ENCODE results near the gene ADAMTS16.

Gene ADAMTS16

DNA sequence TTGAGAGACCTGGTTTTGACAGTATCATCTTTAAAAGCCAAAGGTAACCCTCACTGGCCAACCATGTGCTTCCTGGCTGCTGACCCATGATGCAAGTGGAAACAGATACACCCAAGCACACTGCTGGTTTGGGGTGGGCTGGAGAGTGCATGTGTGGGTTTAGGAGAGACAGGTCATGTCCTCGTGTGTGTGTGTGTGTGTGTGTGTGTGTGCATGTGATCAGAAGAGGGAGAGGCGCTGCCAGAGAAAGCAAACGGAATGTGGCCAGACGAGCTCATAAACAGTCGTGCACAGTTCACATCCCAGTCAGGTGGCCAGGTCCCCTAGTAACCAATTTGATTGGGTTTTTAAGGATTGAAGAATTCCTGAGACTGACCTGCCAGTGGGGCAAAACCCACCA is 169.5 kb downstream of the ADAMTS16 start:
- no peak for DNase-seq (ENCODE audit: extremely low read depth, low read depth)
- TF ChIP-seq, protein P1, sequence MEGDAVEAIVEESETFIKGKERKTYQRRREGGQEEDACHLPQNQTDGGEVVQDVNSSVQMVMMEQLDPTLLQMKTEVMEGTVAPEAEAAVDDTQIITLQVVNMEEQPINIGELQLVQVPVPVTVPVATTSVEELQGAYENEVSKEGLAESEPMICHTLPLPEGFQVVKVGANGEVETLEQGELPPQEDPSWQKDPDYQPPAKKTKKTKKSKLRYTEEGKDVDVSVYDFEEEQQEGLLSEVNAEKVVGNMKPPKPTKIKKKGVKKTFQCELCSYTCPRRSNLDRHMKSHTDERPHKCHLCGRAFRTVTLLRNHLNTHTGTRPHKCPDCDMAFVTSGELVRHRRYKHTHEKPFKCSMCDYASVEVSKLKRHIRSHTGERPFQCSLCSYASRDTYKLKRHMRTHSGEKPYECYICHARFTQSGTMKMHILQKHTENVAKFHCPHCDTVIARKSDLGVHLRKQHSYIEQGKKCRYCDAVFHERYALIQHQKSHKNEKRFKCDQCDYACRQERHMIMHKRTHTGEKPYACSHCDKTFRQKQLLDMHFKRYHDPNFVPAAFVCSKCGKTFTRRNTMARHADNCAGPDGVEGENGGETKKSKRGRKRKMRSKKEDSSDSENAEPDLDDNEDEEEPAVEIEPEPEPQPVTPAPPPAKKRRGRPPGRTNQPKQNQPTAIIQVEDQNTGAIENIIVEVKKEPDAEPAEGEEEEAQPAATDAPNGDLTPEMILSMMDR (IDR thresholded peaks at IDR 0.05; ENCODE audit: low read depth, low read length) = no peak

DNA sequence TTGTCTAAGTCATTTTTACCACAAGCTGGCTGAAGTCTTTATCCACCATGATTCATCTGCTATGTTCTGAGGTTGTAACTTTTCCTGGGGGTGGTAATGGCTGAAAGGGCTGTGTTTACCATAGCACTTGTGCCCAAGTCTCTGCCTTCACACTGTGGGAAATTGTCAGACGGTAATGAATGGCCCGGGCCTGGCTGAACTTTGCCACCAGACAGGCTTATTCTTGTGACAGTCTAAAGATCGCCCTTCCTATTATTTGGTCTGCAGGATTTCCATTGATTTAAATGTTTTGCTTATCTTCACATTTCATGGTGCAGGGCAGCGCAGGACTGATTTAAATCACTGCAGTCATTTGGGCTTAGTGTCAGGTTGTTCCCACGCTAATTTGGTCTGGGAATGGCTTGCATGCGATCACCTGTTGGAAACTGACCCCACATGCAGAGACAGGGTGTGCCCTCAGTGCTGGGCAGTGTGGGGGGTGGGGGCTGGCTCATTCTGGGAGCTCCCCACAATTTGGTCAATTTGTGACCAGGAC is 173.0 kb downstream of the ADAMTS16 start:
- no peak for DNase-seq (ENCODE audit: extremely low read depth, low read depth)
- TF ChIP-seq, protein P1 (IDR thresholded peaks at IDR 0.05; ENCODE audit: low read depth, low read length) = no peak

DNA sequence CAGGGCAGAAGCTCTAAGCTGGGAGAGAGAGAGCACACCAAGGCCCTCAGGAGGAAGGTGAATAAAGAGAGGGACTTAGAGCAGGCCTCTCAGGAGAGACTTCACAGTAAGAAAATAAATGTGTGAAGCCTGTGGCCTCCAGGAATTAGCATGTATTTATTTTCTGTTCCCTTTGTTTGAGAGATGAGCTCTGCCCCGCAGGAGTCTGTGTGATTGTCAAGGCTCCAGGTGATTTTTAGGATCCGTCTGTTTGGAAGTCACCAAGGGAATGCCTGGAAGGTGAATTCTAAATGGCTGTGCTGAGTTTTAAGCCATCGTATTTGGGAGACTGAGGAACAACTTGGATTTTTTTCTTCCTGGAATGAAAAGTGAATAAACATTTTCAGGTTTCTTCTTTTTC is 174.0 kb downstream of the ADAMTS16 start:
- TF ChIP-seq, protein P1 (IDR thresholded peaks at IDR 0.05; ENCODE audit: low read depth, low read length) = no peak
- DNase-seq (ENCODE audit: extremely low read depth, low read depth) = no peak

DNA sequence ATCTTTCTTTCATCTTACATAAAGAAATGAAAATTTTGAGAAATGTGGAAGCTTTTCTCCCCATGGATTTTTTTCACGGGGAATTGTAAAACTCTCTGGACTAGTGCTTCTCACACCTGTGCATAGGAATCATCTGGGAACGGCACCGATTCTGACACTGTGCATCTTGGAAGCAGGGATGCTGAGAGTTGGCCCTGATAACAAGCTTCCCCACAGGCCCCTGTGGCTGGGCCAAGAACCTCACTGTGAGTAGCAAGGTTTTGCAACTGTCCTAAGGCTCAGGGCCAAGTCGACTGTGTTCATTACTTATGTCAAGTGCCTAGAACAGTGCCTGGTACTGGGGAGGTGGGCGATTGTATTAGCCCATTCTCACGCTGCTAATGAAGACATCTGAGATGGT is 174.5 kb downstream of the ADAMTS16 start:
- no peak for DNase-seq (ENCODE audit: extremely low read depth, low read depth)
- TF ChIP-seq, protein P1 (IDR thresholded peaks at IDR 0.05; ENCODE audit: low read depth, low read length) = no peak

DNA sequence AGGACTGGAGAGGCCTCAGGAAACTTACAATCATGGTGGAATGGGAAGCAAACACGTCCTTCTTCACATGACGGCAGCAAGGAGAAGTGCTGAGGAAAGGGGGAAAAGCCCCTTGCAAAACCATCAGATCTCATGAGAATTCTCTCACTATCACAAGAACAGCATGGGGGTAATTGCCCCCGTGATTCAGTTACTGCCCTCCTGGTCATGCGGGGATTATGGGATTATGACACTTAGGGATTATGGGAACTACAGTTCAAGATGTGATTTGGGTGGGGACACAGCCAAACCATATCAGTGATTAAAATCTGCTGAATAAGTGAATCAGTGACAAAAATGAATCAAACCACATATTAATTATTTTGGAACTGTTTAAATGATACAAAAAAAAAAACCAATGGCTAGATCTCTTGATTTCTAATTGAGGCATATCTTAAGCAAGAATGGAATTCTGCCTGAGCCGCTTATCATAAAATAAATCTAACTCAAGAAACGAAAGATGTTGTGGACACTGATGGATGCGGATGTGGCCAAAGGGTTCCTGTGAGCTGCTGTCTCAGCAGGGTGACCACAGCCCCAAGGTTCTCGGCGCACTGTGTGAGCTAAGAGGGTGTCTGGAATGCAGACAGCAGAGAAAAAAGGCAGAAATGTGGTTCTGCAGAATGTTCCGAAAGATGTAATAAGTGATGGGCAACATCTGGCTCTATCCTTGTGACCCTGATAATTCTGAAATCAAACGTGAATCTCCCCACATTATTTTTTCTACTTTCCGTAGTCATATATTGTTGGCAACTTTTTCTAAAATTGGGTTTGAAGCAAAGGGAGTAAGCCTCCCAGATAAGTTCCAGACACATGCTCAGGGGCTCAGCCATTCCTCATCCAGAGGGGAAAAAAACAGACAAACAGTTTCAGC is 175.2 kb downstream of the ADAMTS16 start:
- TF ChIP-seq, protein P1 (IDR thresholded peaks at IDR 0.05; ENCODE audit: low read depth, low read length) = no peak
- no peak for DNase-seq (ENCODE audit: extremely low read depth, low read depth)

DNA sequence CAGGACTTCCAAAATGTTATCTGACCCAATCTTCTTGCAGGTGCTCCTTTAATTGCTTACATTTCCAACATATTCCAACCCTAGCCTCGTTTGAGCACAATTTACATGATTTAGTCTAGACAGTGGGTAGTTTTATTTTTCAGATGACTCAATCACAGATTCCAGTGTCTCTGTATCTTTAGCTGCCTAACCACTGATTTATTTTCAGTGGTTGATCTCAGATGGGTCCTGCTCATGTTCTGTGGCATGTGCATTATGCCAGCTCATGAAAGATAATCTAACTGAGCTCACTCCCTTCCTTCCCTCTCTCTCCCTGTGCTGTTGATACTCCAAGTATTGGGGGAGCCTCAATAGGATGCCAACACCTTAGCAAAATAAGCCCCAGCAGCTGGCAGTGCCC is 176.2 kb downstream of the ADAMTS16 start:
- no peak for DNase-seq (ENCODE audit: extremely low read depth, low read depth)
- TF ChIP-seq, protein P1 (IDR thresholded peaks at IDR 0.05; ENCODE audit: low read depth, low read length) = no peak

DNA sequence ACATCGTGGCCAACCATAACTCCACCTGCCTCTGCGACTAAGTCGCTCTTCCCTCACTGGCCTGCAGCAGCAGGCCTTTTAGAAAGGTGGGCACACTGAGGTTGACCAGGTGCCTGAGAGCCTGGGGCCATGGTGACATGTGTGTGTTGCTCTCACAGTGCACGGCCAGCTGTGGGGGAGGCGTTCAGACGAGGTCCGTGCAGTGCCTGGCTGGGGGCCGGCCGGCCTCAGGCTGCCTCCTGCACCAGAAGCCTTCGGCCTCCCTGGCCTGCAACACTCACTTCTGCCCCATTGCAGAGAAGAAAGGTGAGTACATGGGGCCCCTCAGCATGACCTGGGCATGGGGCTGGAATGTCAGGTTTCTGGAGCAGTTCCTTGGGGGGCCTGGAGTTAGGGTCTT is 177.8 kb downstream of the ADAMTS16 start:
- TF ChIP-seq, protein P1 (IDR thresholded peaks at IDR 0.05; ENCODE audit: low read depth, low read length) = no peak
- no peak for DNase-seq (ENCODE audit: extremely low read depth, low read depth)

Measured in AG09319 (cell line).